A673 (cell line): ENCODE results near the gene TBCA.

Experiments used
- EZH2 ChIP-seq: fragments of 200-600 bp; sonication (generic); IDR thresholded peaks from 2 replicates; pipeline ENCODE4 v1.6.1; 2017; ENCODE audit warnings: borderline replicate concordance, low read depth, mild to moderate bottlenecking, mixed read lengths, antibody characterized with exemption, low read length; ENCODE audit not compliant: poor library complexity, severe bottlenecking
- TF ChIP-seq, protein P1 (sequence below): fragments of 300-800, 200-600 bp; sonication (generic); conservative IDR thresholded peaks from 2 replicates; pipeline ENCODE4 v1.5.1; 2017; ENCODE audit warnings: low read depth, mild to moderate bottlenecking, antibody characterized with exemption, low read length, moderate library complexity, mixed read lengths

DNA sequence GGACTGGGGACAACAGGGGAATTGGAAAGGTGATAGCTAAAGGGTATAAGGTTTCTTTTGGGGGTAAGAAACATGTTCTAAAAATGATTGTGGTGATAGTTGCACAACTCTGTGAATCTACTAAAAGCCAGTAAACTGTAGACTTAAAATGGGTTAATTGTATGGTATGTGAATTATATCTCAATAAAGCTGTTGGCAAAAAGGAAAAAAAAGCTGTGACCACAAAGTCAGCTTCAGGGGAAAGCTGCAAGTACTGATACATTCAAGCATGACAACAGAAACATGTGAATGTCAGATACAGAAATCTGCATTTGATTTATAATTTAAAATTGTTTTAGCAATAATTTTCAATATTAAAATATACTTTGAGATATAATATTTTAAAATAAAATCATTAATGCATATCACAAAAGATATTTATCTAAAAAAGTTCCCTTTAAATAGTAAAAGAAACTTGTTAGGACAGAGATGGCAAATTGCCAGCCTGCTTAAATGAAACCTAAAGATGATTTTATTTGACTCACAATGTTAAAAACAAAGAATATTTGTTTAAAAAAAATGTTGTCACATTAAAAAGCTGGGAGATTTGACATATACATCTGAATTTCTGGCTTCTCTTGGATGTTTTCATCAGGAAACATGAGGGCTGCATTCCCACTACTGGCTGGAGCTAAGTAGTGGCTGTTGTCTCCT lies 66.0 kb downstream of the TBCA start:
- no peak for TF ChIP-seq EZH2
- TF ChIP-seq, protein P1, sequence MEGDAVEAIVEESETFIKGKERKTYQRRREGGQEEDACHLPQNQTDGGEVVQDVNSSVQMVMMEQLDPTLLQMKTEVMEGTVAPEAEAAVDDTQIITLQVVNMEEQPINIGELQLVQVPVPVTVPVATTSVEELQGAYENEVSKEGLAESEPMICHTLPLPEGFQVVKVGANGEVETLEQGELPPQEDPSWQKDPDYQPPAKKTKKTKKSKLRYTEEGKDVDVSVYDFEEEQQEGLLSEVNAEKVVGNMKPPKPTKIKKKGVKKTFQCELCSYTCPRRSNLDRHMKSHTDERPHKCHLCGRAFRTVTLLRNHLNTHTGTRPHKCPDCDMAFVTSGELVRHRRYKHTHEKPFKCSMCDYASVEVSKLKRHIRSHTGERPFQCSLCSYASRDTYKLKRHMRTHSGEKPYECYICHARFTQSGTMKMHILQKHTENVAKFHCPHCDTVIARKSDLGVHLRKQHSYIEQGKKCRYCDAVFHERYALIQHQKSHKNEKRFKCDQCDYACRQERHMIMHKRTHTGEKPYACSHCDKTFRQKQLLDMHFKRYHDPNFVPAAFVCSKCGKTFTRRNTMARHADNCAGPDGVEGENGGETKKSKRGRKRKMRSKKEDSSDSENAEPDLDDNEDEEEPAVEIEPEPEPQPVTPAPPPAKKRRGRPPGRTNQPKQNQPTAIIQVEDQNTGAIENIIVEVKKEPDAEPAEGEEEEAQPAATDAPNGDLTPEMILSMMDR, result no peak
